ENCODE results near the gene UFSP2.

- TF ChIP-seq POLR2A (IDR thresholded peaks at IDR 0.05) (no peak), CTCF (IDR thresholded peaks at IDR 0.05) (no peak), POLR2AphosphoS5 (IDR thresholded peaks at IDR 0.05) (no peak), EP300 (IDR thresholded peaks at IDR 0.05) (no peak)
These were observed 74.1 kb downstream of the UFSP2 start for GRCh38 chr4:185351691-185352090.

Measured in upper lobe of left lung (tissue), 4 donors.